ENCODE measurements around the gene KCNQ1.

The KCNQ1 gene

DNA sequence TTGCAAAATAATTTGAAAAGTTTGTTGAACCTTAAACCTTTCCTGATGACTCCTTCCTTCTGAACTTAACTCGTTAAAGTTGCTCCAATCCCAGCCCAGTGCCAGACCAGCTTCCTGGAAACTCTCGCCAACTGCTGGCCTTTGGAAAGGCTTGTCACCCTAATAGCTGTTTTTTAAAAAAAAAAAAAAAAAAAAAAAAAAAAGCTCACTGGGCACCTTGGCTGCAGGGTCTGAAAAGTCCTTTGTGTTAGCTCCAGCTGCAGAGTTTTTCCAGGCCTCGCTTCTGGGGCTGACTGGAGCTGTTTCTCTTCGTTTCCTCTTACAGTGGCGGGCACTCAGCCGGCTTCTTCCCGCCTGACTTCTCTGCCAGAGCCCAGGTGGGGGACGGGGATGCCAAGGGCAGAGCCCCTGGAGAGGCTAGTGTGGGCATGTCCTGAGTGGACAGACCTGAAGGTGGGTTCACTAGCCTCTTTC, 229.9 kb downstream of the KCNQ1 start:
- Histone ChIP-seq H3K27ac (ENCODE audit: low read depth, low read length) (no peak overlapping the region), H2AFZ (ENCODE audit: low read depth, low read length, severe bottlenecking) (no peak overlapping the region), H3K36me3 (ENCODE audit: low read length) (no peaks in the 10 kb centered on the region)

DNA sequence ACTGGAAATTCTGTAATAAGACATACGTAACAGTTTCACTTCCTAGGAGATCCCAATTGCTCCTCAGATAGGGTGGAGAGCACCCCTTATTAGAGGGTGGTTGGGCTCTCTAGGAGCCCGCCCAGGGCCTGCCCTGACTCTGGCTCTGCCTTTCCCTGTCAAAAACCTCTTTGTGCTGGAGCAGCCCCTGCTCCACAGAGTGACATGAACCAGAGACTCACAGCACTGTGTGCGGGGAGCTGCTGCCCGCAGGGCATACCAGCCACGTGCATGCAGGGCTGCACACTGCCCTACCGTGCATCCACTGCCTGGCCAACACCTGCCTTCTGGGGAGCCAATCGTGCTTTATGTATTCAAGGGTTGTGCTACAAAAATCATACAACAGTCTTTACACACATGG, 230.7 kb downstream of the KCNQ1 start:
- no peak overlapping the region for H3K4me3 ChIP-seq (ENCODE audit: insufficient read depth, low read length, poor library complexity, severe bottlenecking)
- H3K4me2 ChIP-seq (ENCODE audit: low read depth, low read length, poor library complexity, severe bottlenecking) = no peak overlapping the region
- no peaks in the 10 kb centered on the region for H4K20me1 ChIP-seq (ENCODE audit: low read depth, low read length)
- TF ChIP-seq, protein P1, sequence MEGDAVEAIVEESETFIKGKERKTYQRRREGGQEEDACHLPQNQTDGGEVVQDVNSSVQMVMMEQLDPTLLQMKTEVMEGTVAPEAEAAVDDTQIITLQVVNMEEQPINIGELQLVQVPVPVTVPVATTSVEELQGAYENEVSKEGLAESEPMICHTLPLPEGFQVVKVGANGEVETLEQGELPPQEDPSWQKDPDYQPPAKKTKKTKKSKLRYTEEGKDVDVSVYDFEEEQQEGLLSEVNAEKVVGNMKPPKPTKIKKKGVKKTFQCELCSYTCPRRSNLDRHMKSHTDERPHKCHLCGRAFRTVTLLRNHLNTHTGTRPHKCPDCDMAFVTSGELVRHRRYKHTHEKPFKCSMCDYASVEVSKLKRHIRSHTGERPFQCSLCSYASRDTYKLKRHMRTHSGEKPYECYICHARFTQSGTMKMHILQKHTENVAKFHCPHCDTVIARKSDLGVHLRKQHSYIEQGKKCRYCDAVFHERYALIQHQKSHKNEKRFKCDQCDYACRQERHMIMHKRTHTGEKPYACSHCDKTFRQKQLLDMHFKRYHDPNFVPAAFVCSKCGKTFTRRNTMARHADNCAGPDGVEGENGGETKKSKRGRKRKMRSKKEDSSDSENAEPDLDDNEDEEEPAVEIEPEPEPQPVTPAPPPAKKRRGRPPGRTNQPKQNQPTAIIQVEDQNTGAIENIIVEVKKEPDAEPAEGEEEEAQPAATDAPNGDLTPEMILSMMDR (IDR thresholded peaks at IDR 0.05; ENCODE audit: insufficient read depth, low read length, poor library complexity, severe bottlenecking) = no peak
- no peak for TF ChIP-seq EZH2phosphoT487 (conservative IDR thresholded peaks at IDR 0.05; ENCODE audit: low read length)
- no peaks in the 10 kb centered on the region for H3K79me2 ChIP-seq (ENCODE audit: insufficient read depth, low read length)
- no peaks in the 10 kb centered on the region for H3K36me3 ChIP-seq (ENCODE audit: low read length)
- H3K27ac ChIP-seq (ENCODE audit: low read depth, low read length) = no peak overlapping the region
- H2AFZ ChIP-seq (ENCODE audit: low read depth, low read length, severe bottlenecking) = no peak overlapping the region
- H3F3A ChIP-seq (ENCODE audit: insufficient read depth) = no peaks in the 10 kb centered on the region
- no peaks in the 10 kb centered on the region for H3K9me2 ChIP-seq (replicated peaks; ENCODE audit: insufficient read depth, low read length)
- no peaks in the 10 kb centered on the region for H3K27me3 ChIP-seq (ENCODE audit: low read length)
- no peak overlapping the region for H3K9ac ChIP-seq (ENCODE audit: low read length)
- H3K9me3 ChIP-seq (ENCODE audit: insufficient read depth, low read length) = no peaks in the 10 kb centered on the region

More for the DNA sequence above, 229.9 kb downstream of the KCNQ1 start:
- H3K79me2 ChIP-seq (ENCODE audit: insufficient read depth, low read length) = no peaks in the 10 kb centered on the region
- H3K9me2 ChIP-seq (replicated peaks; ENCODE audit: insufficient read depth, low read length) = no peaks in the 10 kb centered on the region
- H3K9me3 ChIP-seq (ENCODE audit: insufficient read depth, low read length) = no peaks in the 10 kb centered on the region
- H3F3A ChIP-seq (ENCODE audit: insufficient read depth) = no peaks in the 10 kb centered on the region
- H3K4me2 ChIP-seq (ENCODE audit: low read depth, low read length, poor library complexity, severe bottlenecking) = no peak overlapping the region
- no peak overlapping the region for H3K4me3 ChIP-seq (ENCODE audit: insufficient read depth, low read length, poor library complexity, severe bottlenecking)
- H3K9ac ChIP-seq (ENCODE audit: low read length) = no peak overlapping the region
- no peaks in the 10 kb centered on the region for H4K20me1 ChIP-seq (ENCODE audit: low read depth, low read length)
- no peak for TF ChIP-seq EZH2phosphoT487 (conservative IDR thresholded peaks at IDR 0.05; ENCODE audit: low read length)
- TF ChIP-seq, protein P1 (IDR thresholded peaks at IDR 0.05; ENCODE audit: insufficient read depth, low read length, poor library complexity, severe bottlenecking) = no peak
- H3K27me3 ChIP-seq (ENCODE audit: low read length) = no peaks in the 10 kb centered on the region

DNA sequence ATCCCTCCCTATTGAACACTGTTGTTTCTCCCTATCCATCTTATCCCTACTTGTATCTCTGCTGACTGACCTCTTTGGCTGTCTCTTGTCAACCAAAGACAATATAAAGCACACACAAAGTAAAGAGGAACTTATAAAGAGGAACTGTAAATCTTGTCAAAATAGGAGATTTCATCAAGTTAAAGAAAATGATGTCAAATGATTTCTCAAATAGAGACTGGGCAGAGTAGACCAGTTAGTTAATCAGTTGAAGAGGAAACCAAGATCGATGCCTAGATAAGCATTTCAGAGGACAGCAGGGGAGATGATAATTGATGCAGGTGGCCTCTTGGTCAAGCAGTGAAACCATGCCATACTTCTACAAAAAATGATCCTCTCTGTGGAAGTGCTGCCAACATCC, 232.3 kb downstream of the KCNQ1 start:
- Histone ChIP-seq H3K27ac (ENCODE audit: low read depth, low read length) (no peak overlapping the region), H3K27me3 (ENCODE audit: low read length) (no peaks in the 10 kb centered on the region), H3K4me2 (ENCODE audit: low read depth, low read length, poor library complexity, severe bottlenecking) (no peak overlapping the region), H3K79me2 (ENCODE audit: insufficient read depth, low read length) (no peaks in the 10 kb centered on the region), H3F3A (ENCODE audit: insufficient read depth) (no peaks in the 10 kb centered on the region), H3K36me3 (ENCODE audit: low read length) (no peaks in the 10 kb centered on the region), H3K9ac (ENCODE audit: low read length) (no peak overlapping the region), H3K4me3 (ENCODE audit: insufficient read depth, low read length, poor library complexity, severe bottlenecking) (no peak overlapping the region), H3K9me2 (replicated peaks; ENCODE audit: insufficient read depth, low read length) (no peaks in the 10 kb centered on the region), H4K20me1 (ENCODE audit: low read depth, low read length) (no peaks in the 10 kb centered on the region), H3K9me3 (ENCODE audit: insufficient read depth, low read length) (no peaks in the 10 kb centered on the region), H2AFZ (ENCODE audit: low read depth, low read length, severe bottlenecking) (no peak overlapping the region)
- TF ChIP-seq, protein P1 (IDR thresholded peaks at IDR 0.05; ENCODE audit: insufficient read depth, low read length, poor library complexity, severe bottlenecking) = no peak
- TF ChIP-seq EZH2phosphoT487 (conservative IDR thresholded peaks at IDR 0.05; ENCODE audit: low read length) = no peak
